K562 (cell line): ENCODE data around the gene KANK2. TPM values are rescaled to one million over a fixed set of nuclear protein-coding genes. Genes with fewer than 3 reads are reported as not detected.

Experiments used
- ATAC-seq: fragments of 200-7000 bp; cut with Tn5 transposase; 3 replicates; pipeline ENCODE4 v1.9.1; 2020; ENCODE audit warnings: moderate library complexity
- BruUV-seq: library from RNA; stranded (reverse); fragments of 400-500 nt; replicated peaks from 2 replicates; lab custom pipeline; 2021; lab: Mats Ljungman, UMichigan
- CTCF ChIA-PET: fragments of 300-600 bp; formaldehyde crosslinking; extraction: SDS; loops from one replicate; lab custom pipeline; 2021; ENCODE audit warnings: low intra/inter-chr PET ratio; lab: Yijun Ruan, JAX
- POLR2A ChIA-PET: fragments of 300-600, 350-650 bp; sonication (Branson Sonifier 250); formaldehyde crosslinking; extraction: SDS; loops from one replicate; lab custom pipeline; 2021; ENCODE audit warnings: antibody characterized with exemption, inconsistent platforms; lab: Yijun Ruan, JAX
- DNase-seq, 4 experiments: peaks; one replicate each; pipeline versions ENCODE4 v3.0.0 to v3.0.0-alpha.2; 2011 to 2018; ENCODE audit warnings: low spot score in 3 of 4, mixed read lengths in 3 of 4; ENCODE audit errors: extremely low read depth in 1 of 4
- FAIRE-seq: peaks from 2 replicates; lab custom pipeline; 2011; peaks lifted over from hg19 to GRCh38; lab: Jason Lieb, UNC
- H2AFZ ChIP-seq: 2 replicates; pipeline ENCODE4 v1.6.0; 2011; ENCODE audit warnings: low read depth, low read length, control low read depth, inconsistent platforms
- H3K27ac ChIP-seq: fragments of 200-600 bp; 3 replicates; pipeline ENCODE4 v1.8.0; 2011; ENCODE audit warnings: low read depth, mild to moderate bottlenecking, control low read depth, inconsistent platforms, low read length, moderate library complexity, mixed read lengths; ENCODE audit errors: extremely low read depth
- H3K27me3 ChIP-seq, 2 experiments: fragments of 300-600 bp in 1 of 2; 2 replicates in 1 of 2; 3 replicates in 1 of 2; pipeline versions ENCODE4 v1.6.0 to v1.8.0; 2011; ENCODE audit warnings: inconsistent platforms in 2 of 2, low read length in 2 of 2, mild to moderate bottlenecking in 1 of 2, mixed read lengths in 1 of 2, moderate library complexity in 1 of 2; ENCODE audit not compliant: control insufficient read depth in 2 of 2, insufficient read depth in 2 of 2
- H3K36me3 ChIP-seq: fragments of 300-600 bp; 3 replicates; pipeline ENCODE4 v1.8.0; 2011; ENCODE audit warnings: mild to moderate bottlenecking, low read length, inconsistent platforms; ENCODE audit not compliant: control insufficient read depth, insufficient read depth
- H3K4me1 ChIP-seq, 2 experiments: fragments of 200-600 bp in 1 of 2; replicated peaks in 1 of 2; 2 replicates in 1 of 2; 3 replicates in 1 of 2; pipeline versions ENCODE4 v1.5.1 to v1.8.0; 2011; ENCODE audit warnings: inconsistent platforms in 2 of 2, low read length in 2 of 2, mild to moderate bottlenecking in 1 of 2, mixed read lengths in 1 of 2, moderate library complexity in 1 of 2; ENCODE audit not compliant: control insufficient read depth in 2 of 2, insufficient read depth in 2 of 2
- H3K4me2 ChIP-seq: 2 replicates; pipeline ENCODE4 v1.6.1; 2011; ENCODE audit warnings: low read length, control low read depth, inconsistent platforms, mixed read lengths; ENCODE audit not compliant: insufficient read depth
- H3K4me3 ChIP-seq: fragments of 200-600 bp; sonication (generic), shearing (Covaris generic); 2 replicates; pipeline ENCODE4 v1.5.1; 2016; ENCODE audit warnings: control low read depth, inconsistent platforms
- H3K79me2 ChIP-seq: fragments of 200-600 bp; 3 replicates; pipeline ENCODE4 v1.8.0; 2011; ENCODE audit warnings: low read length, inconsistent platforms; ENCODE audit not compliant: control insufficient read depth, insufficient read depth
- H3K9ac ChIP-seq, 2 experiments: 2 replicates each; pipeline versions ENCODE4 v1.6.0 to v1.6.1; 2011; ENCODE audit warnings: low read depth in 2 of 2, low read length in 2 of 2, control low read depth in 1 of 2, inconsistent platforms in 1 of 2, mild to moderate bottlenecking in 1 of 2, mixed read lengths in 1 of 2; ENCODE audit not compliant: insufficient read depth in 1 of 2
- H3K9me1 ChIP-seq: one replicate; pipeline ENCODE4 v1.6.0; 2011; ENCODE audit warnings: inconsistent platforms, mild to moderate bottlenecking, low read length, moderate library complexity; ENCODE audit not compliant: control insufficient read depth, insufficient read depth
- H3K9me3 ChIP-seq: replicated peaks from 2 replicates; pipeline ENCODE4 v1.5.1; 2011; ENCODE audit warnings: low read depth, low read length, inconsistent platforms; ENCODE audit not compliant: control insufficient read depth, insufficient read depth
- H4K20me1 ChIP-seq: replicated peaks from 2 replicates; pipeline ENCODE4 v1.6.1; 2011; ENCODE audit warnings: low read length, inconsistent platforms, mixed read lengths; ENCODE audit not compliant: control insufficient read depth, insufficient read depth
- POLR2AphosphoS5 ChIP-seq: IDR thresholded peaks from 2 replicates; pipeline ENCODE4 v1.6.1; 2011; ENCODE audit warnings: mild to moderate bottlenecking, low read depth, low read length, moderate library complexity; ENCODE audit not compliant: control insufficient read depth, insufficient read depth
- POLR2G ChIP-seq: fragments of 200-400 bp; formaldehyde crosslinking; IDR thresholded peaks from 2 replicates; pipeline ENCODE4 v1.6.1; 2017; ENCODE audit warnings: low read depth, mild to moderate bottlenecking, antibody characterized with exemption, low read length, moderate library complexity
- ZNF592 ChIP-seq: fragments of 450-650 bp; IDR thresholded peaks from 2 replicates; pipeline ENCODE4 v1.6.1; 2017; ENCODE audit warnings: antibody characterized with exemption, mild to moderate bottlenecking
- WGBS: fragments of 100-300 bp; shearing (Covaris generic); methylation state at CpG from one replicate; pipeline ENCODE4 v1.1.6; 2016; ENCODE audit warnings: low coverage, mixed read lengths; ENCODE audit not compliant: insufficient coverage; ENCODE audit errors: missing lambda C conversion rate; 5-methylcytosine and 5-hydroxymethylcytosine counted together
- in situ Hi-C: fragments of 300-500 bp; cut with MboI; formaldehyde crosslinking; loops from 4 replicates; pipeline ENCODE4 v1.15.0; 2018; ENCODE audit warnings: inconsistent platforms, mixed read lengths
- intact Hi-C: fragments of 100-400 bp; cut with micrococcal nuclease; formaldehyde crosslinking; loops from 2 replicates; pipeline ENCODE4 v1.14.2; 2022
- polyA plus RNA-seq, 8 experiments: library from polyadenylated mRNA; depleted of rRNA in 4 of 8; stranded (reverse) in 5 of 8; unstranded in 3 of 8; fragments of >200 nt; fragmentation: Nextera tagmentation in 2 of 8; fragmentation: Illumina TruSeq in 1 of 8; extraction: Ambion mirVana in 2 of 8; extraction: Trizol in 1 of 8; gene quantifications; 2 replicates each; pipeline versions ENCODE4 v1.2.1 to v1.2.3, GENCODE V29; 2011 to 2014; ENCODE audit warnings: inconsistent platforms in 1 of 8, missing spikeins in 1 of 8
- total RNA-seq, 7 experiments: library from RNA; depleted of rRNA in 6 of 7; stranded (reverse); fragments of >200 nt in 6 of 7; fragmentation: Illumina TruSeq in 2 of 7; extraction: Trizol in 2 of 7; gene quantifications; 2 replicates each; pipeline versions ENCODE4 v1.2.1 to v1.2.3, GENCODE V29; 2011 to 2021; ENCODE audit warnings: low replicate concordance in 1 of 7

KANK2 gene
- total and polyA plus RNA-seq, 9 of the 15 experiments (the other 6 are each of a cell fraction or from before 2014, with no cell fraction given) = 4.4 to 47.8 (median 21.3) TPM

DNA sequence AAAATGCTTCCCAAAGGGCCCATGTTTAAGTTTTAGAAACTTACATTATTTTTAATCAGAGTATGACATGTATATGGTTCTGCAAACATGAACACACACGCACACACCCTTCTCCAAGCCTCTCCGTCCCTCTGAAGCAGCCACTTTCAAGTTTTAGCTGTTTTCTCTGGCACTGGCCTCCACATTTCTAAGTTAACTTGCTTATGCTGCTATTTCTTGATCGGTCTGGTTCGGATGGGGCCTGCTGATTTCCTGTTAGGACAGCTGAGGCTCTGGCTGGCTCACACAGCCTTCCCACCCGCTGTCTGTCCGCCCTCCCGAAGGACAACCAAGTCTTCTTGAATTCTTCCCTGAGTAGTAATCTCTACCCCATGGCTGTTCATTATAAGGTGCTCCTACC lies 46.2 kb downstream of the KANK2 start:
- peaks cover 46% of the 10 kb centered on the region for H3K79me2 ChIP-seq
- ChIA-PET CTCF (no interaction called here), POLR2A (interaction anchor here (0.6 to 8.1 kb wide), 2 partner anchors 7 to 22 kb away, joined by 3 to 52 read pairs; no protein-coding TSS in a partner anchor)
- no TSS peak for BruUV-seq
- no peaks in the 10 kb centered on the region for H3K27me3 ChIP-seq
- intact Hi-C loops (no loop called here), in situ Hi-C loops (no loop called here)
- H4K20me1 ChIP-seq = no peaks in the 10 kb centered on the region; the same call in 1 of the 2 replicates
- H3K4me3 ChIP-seq = no peak overlapping the region
- 91% methylated on average over 7 of the region's 7 CpGs for WGBS
- H2AFZ ChIP-seq = no peak overlapping the region
- no peaks in the 10 kb centered on the region for H3K9me3 ChIP-seq
- H3K36me3 ChIP-seq = peaks cover 52% of the 10 kb centered on the region; the same call in 2 of the 3 replicates
- DNase-seq (no peak), FAIRE-seq (no peak), ATAC-seq (no peak)
- peak overlapping the region in 1 of 2 experiments; percentile 82; a peak in 2 of 4 replicates for H3K9ac ChIP-seq
- H3K4me1 ChIP-seq = peaks cover 4 to 18% of the 10 kb centered on the region in 2 experiments; a peak in 4 of 5 replicates
- H3K4me2 ChIP-seq = no peak overlapping the region
- 0 out of 2 replicates have a peak, but pooled peaks have one; percentile 19 for TF ChIP-seq POLR2AphosphoS5
- TF ChIP-seq POLR2G = 0 out of 2 replicates have a peak, but pooled peaks have one; percentile 16
- TF ChIP-seq ZNF592 = no peak
- no peak overlapping the region for H3K27ac ChIP-seq
- H3K9me1 ChIP-seq = no peaks in the 10 kb centered on the region
